ENCODE results near the gene BANP. TPM values are rescaled to one million over a fixed set of nuclear protein-coding genes. Genes with fewer than 3 reads are reported as not detected.

Gene BANP
- total and polyA plus RNA-seq, 2 of the 8 experiments (the other 6 are each of a cell fraction or from before 2014, with no cell fraction given) = 25.8 to 39.8 TPM

- TF ChIP-seq CHD7 (IDR thresholded peaks at IDR 0.05; ENCODE audit: insufficient replicate concordance, low read length) = no peak
These were observed 3.1 kb upstream of the BANP start (continued) for GRCh38 chr16:87948119-87948545.
